ENCODE measurements around the gene PLN.
A peak's percentile ranks its signal among the peaks of the same experiment; 100 is the strongest.

PLN gene

DNA sequence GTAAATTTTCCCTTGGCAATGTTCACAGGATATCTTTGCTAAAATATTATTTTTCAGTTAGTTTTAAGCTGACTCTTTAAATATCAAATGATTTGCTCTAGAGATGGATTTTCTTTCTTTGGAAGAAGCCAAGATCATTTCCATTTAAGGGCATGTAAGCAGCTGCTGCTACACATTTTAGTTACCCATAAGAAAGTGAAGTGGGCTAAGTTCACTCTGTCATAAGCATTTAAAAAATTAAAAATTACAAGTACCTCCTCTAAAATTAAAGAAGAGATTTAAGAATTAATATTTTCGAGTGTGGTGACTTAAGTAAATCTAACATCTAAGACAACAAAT lies 1.2 kb upstream of the PLN start:
- no peak for DNase-seq (ENCODE audit: low read depth)
- no peak for TF ChIP-seq CTCF (IDR thresholded peaks at IDR 0.05; ENCODE audit: insufficient read depth, low read depth, low read length, missing control alignments)
- no peak overlapping the region for H3K4me3 ChIP-seq (ENCODE audit: low read length)

- no peak overlapping the region for H3K4me3 ChIP-seq (ENCODE audit: low read length)
- no peak for DNase-seq (ENCODE audit: low read depth)
- no peak for TF ChIP-seq CTCF (IDR thresholded peaks at IDR 0.05; ENCODE audit: insufficient read depth, low read depth, low read length, missing control alignments)
Observed at GRCh38 chr6:118548613-118549012, 517 bp downstream of the PLN start.

DNA sequence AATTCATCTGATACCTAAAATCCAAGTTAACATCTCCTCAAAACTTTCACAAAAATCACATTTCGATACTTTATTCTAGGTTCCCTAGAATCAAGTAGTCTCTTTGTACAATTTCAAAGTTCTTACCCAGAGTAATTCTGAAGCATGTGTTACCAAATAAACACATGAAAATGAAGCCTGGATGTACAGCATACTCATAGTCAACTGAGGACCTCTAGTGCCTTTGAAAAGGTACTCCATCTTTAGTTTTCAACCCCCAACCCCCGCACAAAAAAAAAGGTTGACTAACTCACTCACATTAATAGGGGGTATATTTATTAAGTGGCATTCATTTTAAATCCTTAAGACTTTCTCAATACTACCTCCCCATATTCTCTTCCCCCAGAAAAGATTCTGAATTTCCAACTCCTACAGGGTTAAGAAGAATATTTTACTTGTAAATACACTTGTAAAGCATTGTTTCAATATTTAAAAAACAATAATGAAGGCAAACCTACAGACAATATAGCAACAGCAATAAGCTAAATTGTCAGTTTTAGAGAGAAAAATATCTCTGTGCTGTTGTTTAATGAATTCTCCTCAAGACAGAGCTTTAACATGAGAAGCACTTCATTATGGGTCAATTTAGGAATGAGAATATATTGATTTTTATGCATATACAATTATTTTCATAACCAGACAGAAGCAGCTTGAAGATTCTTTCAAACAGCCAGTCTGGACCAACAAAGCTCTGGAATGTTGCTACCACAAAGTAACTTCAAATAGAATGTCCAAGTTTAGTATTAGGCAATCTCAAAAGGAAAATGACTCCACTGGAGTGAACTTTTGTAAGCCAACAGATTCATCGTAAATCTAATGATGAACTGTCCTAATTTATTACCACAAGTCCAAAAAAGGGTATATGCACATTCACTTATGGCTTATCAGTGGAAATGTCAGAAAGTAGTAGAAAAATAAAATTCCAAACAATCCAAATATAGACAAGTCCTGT lies 3.3 kb downstream of the PLN start:
- no peak overlapping the region for H3K4me3 ChIP-seq (ENCODE audit: low read length)
- peak; percentile 60 for DNase-seq (ENCODE audit: low read depth)
- peak; percentile 69 for TF ChIP-seq CTCF (IDR thresholded peaks at IDR 0.05; ENCODE audit: insufficient read depth, low read depth, low read length, missing control alignments)

DNA sequence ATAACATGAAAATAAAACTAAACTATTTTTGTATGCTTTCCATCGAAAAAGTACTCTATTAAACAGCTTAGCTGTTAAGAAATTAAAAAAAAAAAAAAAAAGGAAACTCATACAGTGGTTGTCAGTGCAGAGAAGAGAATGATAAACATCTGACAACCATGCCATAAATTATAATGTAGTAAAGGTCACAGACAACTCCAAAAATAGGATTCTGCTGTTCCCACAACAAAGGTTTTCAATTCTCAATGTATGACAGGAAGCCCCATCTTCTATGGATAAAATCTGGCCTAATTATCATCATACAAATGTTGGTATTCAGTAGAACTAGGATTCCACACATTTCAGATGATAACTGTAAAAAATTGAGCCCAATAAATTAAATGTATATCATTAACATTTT lies 5.0 kb downstream of the PLN start:
- DNase-seq (ENCODE audit: low read depth), result no peak
- no peak overlapping the region for H3K4me3 ChIP-seq (ENCODE audit: low read length)
- TF ChIP-seq CTCF (IDR thresholded peaks at IDR 0.05; ENCODE audit: insufficient read depth, low read depth, low read length, missing control alignments), result no peak

GRCh38 chr6:118554698-118555097 lies 6.6 kb downstream of the PLN start:
- no peak overlapping the region for H3K4me3 ChIP-seq (ENCODE audit: low read length)
- no peak for TF ChIP-seq CTCF (IDR thresholded peaks at IDR 0.05; ENCODE audit: insufficient read depth, low read depth, low read length, missing control alignments)
- DNase-seq (ENCODE audit: low read depth), result no peak

- H3K4me3 ChIP-seq (ENCODE audit: low read length), result no peak overlapping the region
- no peak for TF ChIP-seq CTCF (IDR thresholded peaks at IDR 0.05; ENCODE audit: insufficient read depth, low read depth, low read length, missing control alignments)
- no peak for DNase-seq (ENCODE audit: low read depth)
Observed at GRCh38 chr6:118558464-118559217, 10.5 kb downstream of the PLN start.

Measured in epithelial cell of esophagus (primary cell).